Measurements from ENCODE around the gene OSMR.

DNA sequence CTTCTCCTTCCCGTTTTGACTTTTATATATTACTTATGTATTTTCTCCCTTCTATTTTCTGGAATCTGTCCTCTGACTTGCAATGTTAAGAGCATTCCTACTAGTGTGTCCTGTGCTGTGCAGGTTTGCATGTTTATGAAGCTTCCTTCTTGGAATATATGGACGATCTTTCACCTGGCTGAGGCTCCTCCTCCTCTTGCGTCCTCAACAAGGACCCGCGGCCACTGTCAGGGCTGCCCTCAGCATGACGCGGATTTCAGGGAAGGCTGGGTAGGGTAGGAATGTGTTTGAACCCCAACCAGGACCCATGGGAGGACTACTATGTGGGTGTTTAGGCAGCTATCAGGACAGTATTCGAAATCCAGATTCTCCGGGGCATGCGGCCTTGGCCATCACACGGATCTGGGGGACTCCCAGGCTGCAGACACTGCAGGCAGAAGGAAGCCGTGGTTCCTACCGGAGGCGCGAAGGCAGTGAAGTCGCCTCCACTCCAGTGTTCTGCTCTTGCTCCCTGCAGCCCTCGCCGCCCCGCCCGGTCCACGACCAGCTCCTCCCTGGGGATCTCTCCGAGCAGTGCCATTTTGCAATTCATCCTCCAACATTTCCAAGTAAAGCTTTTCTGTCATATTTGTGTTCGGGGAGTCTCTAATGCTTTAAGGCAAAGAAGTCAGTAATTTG lies 37.0 kb upstream of the OSMR start:
- TF ChIP-seq EZH2phosphoT487 (IDR thresholded peaks at IDR 0.05; ENCODE audit: borderline replicate concordance, low read depth, low read length) (no peak), CTCF (conservative IDR thresholded peaks at IDR 0.05; ENCODE audit: low read length) (no peak)

Measured in OCI-LY7 (cell line).